H9 (cell line): Measurements from ENCODE around the gene PIH1D2. TPM values are rescaled to one million over a fixed set of nuclear protein-coding genes. Genes with fewer than 3 reads are reported as not detected.

Source experiments
- DNase-seq: peaks from one replicate; pipeline ENCODE4 v3.0.0-alpha.2; 2017
- H2AFZ ChIP-seq: one replicate; pipeline ENCODE4 v1.6.1; 2013; ENCODE audit warnings: mild to moderate bottlenecking, low read length, control low read depth, moderate library complexity
- H2AK5ac ChIP-seq: 2 replicates; pipeline ENCODE4 v1.6.1; 2013; ENCODE audit warnings: low read length, control low read depth, mixed read lengths; ENCODE audit not compliant: insufficient read length
- H2BK120ac ChIP-seq: one replicate; pipeline ENCODE4 v1.6.1; 2013; ENCODE audit warnings: low read depth, mild to moderate bottlenecking, low read length, control low read depth, inconsistent platforms; ENCODE audit not compliant: poor library complexity, severe bottlenecking
- H2BK12ac ChIP-seq: 2 replicates; pipeline ENCODE4 v1.6.1; 2013; ENCODE audit warnings: low read length, control low read depth, mixed read lengths, low read depth; ENCODE audit not compliant: insufficient read length
- H2BK15ac ChIP-seq: 2 replicates; pipeline ENCODE4 v1.6.1; 2013; ENCODE audit warnings: low read depth, low read length, control low read depth
- H2BK20ac ChIP-seq: one replicate; pipeline ENCODE4 v1.6.1; 2013; ENCODE audit warnings: low read depth, mild to moderate bottlenecking, low read length, control low read depth, inconsistent platforms; ENCODE audit not compliant: poor library complexity, severe bottlenecking
- H2BK5ac ChIP-seq: 2 replicates; pipeline ENCODE4 v1.6.1; 2013; ENCODE audit warnings: low read length, control low read depth, mixed read lengths; ENCODE audit not compliant: insufficient read length
- H3K14ac ChIP-seq: 2 replicates; pipeline ENCODE4 v1.6.1; 2013; ENCODE audit warnings: low read length, control low read depth; ENCODE audit not compliant: insufficient read depth
- H3K18ac ChIP-seq: 2 replicates; pipeline ENCODE4 v1.6.1; 2013; ENCODE audit warnings: low read depth, mild to moderate bottlenecking, mixed read lengths, low read length, control low read depth; ENCODE audit not compliant: insufficient read length
- H3K23ac ChIP-seq: 2 replicates; pipeline ENCODE4 v1.6.1; 2013; ENCODE audit warnings: low read length, control low read depth, mixed read lengths, low read depth; ENCODE audit not compliant: insufficient read length
- H3K23me2 ChIP-seq: 2 replicates; pipeline ENCODE4 v1.6.1; 2013; ENCODE audit warnings: low read depth, mild to moderate bottlenecking, mixed read lengths, low read length, control low read depth; ENCODE audit not compliant: insufficient read length, poor library complexity, severe bottlenecking
- H3K27ac ChIP-seq: 2 replicates; pipeline ENCODE4 v1.5.1; 2013; ENCODE audit warnings: low read length, control low read depth, mixed read lengths, low read depth; ENCODE audit not compliant: insufficient read length
- H3K27me3 ChIP-seq: 2 replicates; pipeline ENCODE4 v1.6.1; 2013; ENCODE audit warnings: low read length, control low read depth, inconsistent platforms; ENCODE audit not compliant: insufficient read depth
- H3K4ac ChIP-seq: 2 replicates; pipeline ENCODE4 v1.6.1; 2013; ENCODE audit warnings: low read depth, mild to moderate bottlenecking, control low read depth, inconsistent platforms, low read length, moderate library complexity
- H3K4me1 ChIP-seq: 2 replicates; pipeline ENCODE4 v1.6.1; 2013; ENCODE audit warnings: low read length, control low read depth, inconsistent platforms; ENCODE audit not compliant: insufficient read depth
- H3K4me2 ChIP-seq: 2 replicates; pipeline ENCODE4 v1.6.1; 2013; ENCODE audit warnings: low read length, control low read depth, mixed read lengths; ENCODE audit not compliant: insufficient read length, insufficient read depth
- H3K56ac ChIP-seq: 2 replicates; pipeline ENCODE4 v1.6.1; 2013; ENCODE audit warnings: low read depth, mild to moderate bottlenecking, mixed read lengths, low read length, control low read depth; ENCODE audit not compliant: insufficient read length
- H3K79me1 ChIP-seq: 2 replicates; pipeline ENCODE4 v1.6.1; 2013; ENCODE audit warnings: low read depth, mild to moderate bottlenecking, moderate library complexity, low read length, control low read depth, inconsistent platforms; ENCODE audit not compliant: insufficient read depth, poor library complexity, severe bottlenecking
- H3K79me2 ChIP-seq: 2 replicates; pipeline ENCODE4 v1.6.1; 2013; ENCODE audit warnings: low read length, control low read depth, inconsistent platforms; ENCODE audit not compliant: insufficient read depth
- H3K9ac ChIP-seq: 2 replicates; pipeline ENCODE4 v1.6.1; 2013; ENCODE audit warnings: low read length, control low read depth, mixed read lengths; ENCODE audit not compliant: insufficient read length; ENCODE audit errors: extremely low read depth
- H3K9me3 ChIP-seq: one replicate; pipeline ENCODE4 v1.6.1; 2013; ENCODE audit warnings: low read depth, low read length, inconsistent platforms; ENCODE audit not compliant: control insufficient read depth
- H3T11ph ChIP-seq: one replicate; pipeline ENCODE4 v1.6.1; 2013; ENCODE audit warnings: mild to moderate bottlenecking, low read length, control low read depth, inconsistent platforms
- H4K20me1 ChIP-seq: one replicate; pipeline ENCODE4 v1.6.1; 2013; ENCODE audit not compliant: control insufficient read depth, insufficient read length, insufficient read depth
- H4K5ac ChIP-seq: 2 replicates; pipeline ENCODE4 v1.6.1; 2013; ENCODE audit warnings: low read depth, mild to moderate bottlenecking, mixed read lengths, low read length, control low read depth; ENCODE audit not compliant: insufficient read length
- H4K8ac ChIP-seq: replicated peaks from 2 replicates; pipeline ENCODE4 v1.6.1; 2013; ENCODE audit warnings: low read length, control low read depth, mixed read lengths, low read depth; ENCODE audit not compliant: insufficient read length
- H4K91ac ChIP-seq: 2 replicates; pipeline ENCODE4 v1.6.1; 2013; ENCODE audit warnings: low read depth, mild to moderate bottlenecking, moderate library complexity, mixed read lengths, low read length, control low read depth; ENCODE audit not compliant: insufficient read length
- H3K27ac Mint-ChIP-seq, 3 experiments: 2 replicates in 2 of 3; 3 replicates in 1 of 3; pipeline ENCODE4 v1.8.0; 2020 to 2021; ENCODE audit warnings: mixed read lengths in 3 of 3, mild to moderate bottlenecking in 1 of 3, moderate library complexity in 1 of 3
- H3K27me3 Mint-ChIP-seq: 2 replicates; pipeline ENCODE4 v1.8.0; 2021; ENCODE audit warnings: low read depth, mild to moderate bottlenecking, moderate library complexity, mixed read lengths
- H3K36me3 Mint-ChIP-seq, 3 experiments: 2 replicates in 2 of 3; 3 replicates in 1 of 3; pipeline ENCODE4 v1.8.0; 2020 to 2021; ENCODE audit warnings: low read depth in 3 of 3, mixed read lengths in 3 of 3; ENCODE audit not compliant: insufficient read depth in 1 of 3
- H3K4me1 Mint-ChIP-seq, 2 experiments: 2 replicates each; pipeline ENCODE4 v1.8.0; 2020; ENCODE audit warnings: mixed read lengths in 2 of 2
- H3K4me3 Mint-ChIP-seq, 2 experiments: 2 replicates in 1 of 2; 3 replicates in 1 of 2; pipeline ENCODE4 v1.8.0; 2020 to 2021; ENCODE audit warnings: mild to moderate bottlenecking in 2 of 2, mixed read lengths in 2 of 2, moderate library complexity in 1 of 2
- H3K9me3 Mint-ChIP-seq, 2 experiments: 2 replicates in 1 of 2; 3 replicates in 1 of 2; pipeline ENCODE4 v1.8.0; 2020; ENCODE audit warnings: mild to moderate bottlenecking in 2 of 2, mixed read lengths in 2 of 2, moderate library complexity in 1 of 2
- CTCF ChIP-seq: fragments of 200-600 bp; sonication (generic); conservative IDR thresholded peaks from 3 replicates; pipeline ENCODE4 v1.8.0; 2021; ENCODE audit warnings: antibody characterized with exemption, mild to moderate bottlenecking
- WGBS: extraction: QIAGEN DNeasy Blood & Tissue Kit; methylation state at CpG from one replicate; pipeline ENCODE4 v1.1.7; 2013; ENCODE audit warnings: missing lambda C conversion rate, low lambda C conversion rate, mixed read lengths; ENCODE audit not compliant: insufficient read length; ENCODE audit errors: extremely low coverage; 5-methylcytosine and 5-hydroxymethylcytosine counted together
- total RNA-seq: library from RNA; stranded (reverse); gene quantifications from 2 replicates; pipeline ENCODE4 v1.2.1, GENCODE V29; 2021

PIH1D2 gene
- total RNA-seq, 1 experiment from 2014 or later = 1.1 TPM

- Histone ChIP-seq H3K56ac (no peak overlapping the region), H2BK120ac (no peak overlapping the region), H3K18ac (no peak overlapping the region), H4K5ac (no peak overlapping the region), H2BK12ac (no peak overlapping the region), H3K79me2 (no peaks in the 10 kb centered on the region), H3K14ac (no peak overlapping the region), H3K27ac (no peak overlapping the region), H3K4me2 (no peak overlapping the region), H3K79me1 (no peaks in the 10 kb centered on the region), H3K23me2 (no peaks in the 10 kb centered on the region), H3K4me1 (no peaks in the 10 kb centered on the region), H2BK20ac (no peak overlapping the region), H3T11ph (no peak overlapping the region), H4K20me1 (no peaks in the 10 kb centered on the region), H2AK5ac (no peak overlapping the region), H3K23ac (no peak overlapping the region), H4K91ac (no peak overlapping the region), H2AFZ (no peak overlapping the region), H3K9ac (no peak overlapping the region), H3K27me3 (no peaks in the 10 kb centered on the region), H4K8ac (no peak overlapping the region), H3K4ac (no peak overlapping the region), H2BK5ac (no peak overlapping the region), H2BK15ac (no peak overlapping the region), H3K9me3 (no peaks in the 10 kb centered on the region)
- TF ChIP-seq CTCF = no peak
- no peak for DNase-seq
- no peaks in the 10 kb centered on the region for H3K27me3 Mint-ChIP-seq
- no peaks in the 10 kb centered on the region for H3K4me1 Mint-ChIP-seq
- no peaks in the 10 kb centered on the region for H3K9me3 Mint-ChIP-seq
- H3K27ac Mint-ChIP-seq = no peak overlapping the region
- no peak overlapping the region for H3K4me3 Mint-ChIP-seq
- H3K36me3 Mint-ChIP-seq = peaks cover 19 to 75% (median 57%) of the 10 kb centered on the region in 3 experiments; a peak in 6 of 7 replicates
- no CpG with 5 or more reads among the region's 4 CpGs for WGBS
These were observed 16.6 kb downstream of the PIH1D2 start for GRCh38 chr11:112057170-112057569.
